Placental pericyte (primary cell): ENCODE measurements around the gene OAS1. TPM values are rescaled to one million over a fixed set of nuclear protein-coding genes. Genes with fewer than 3 reads are reported as not detected.

Experiments used
- total RNA-seq: library from RNA; depleted of rRNA; stranded (reverse); fragments of >200 nt; gene quantifications from 2 replicates; pipeline ENCODE4 v1.2.3, GENCODE V29; 2012

The OAS1 gene
- total RNA-seq = 3.5 and 4.7 TPM in 2 replicates

GRCh38 chr12:112906712-112907414 lies at the start of gene OAS1:
TSS of gene OAS1 (plus strand) at chr12:112906962. CDS start at chr12:112907040, 78 bp downstream.

GRCh38 chr12:112937741-112938719 lies 31.3 kb downstream of the OAS1 start, which contains the start of gene OAS3:
TSS of gene OAS3 (plus strand) at chr12:112938474. CDS start at chr12:112938531, 57 bp downstream.

Other genes with a start within 250 kb of the OAS1 start
- not detected in 2 replicates for gene RPH3A, start 115.2 kb upstream of the OAS1 start, total RNA-seq
- gene OAS3, start 31.5 kb downstream of the OAS1 start, total RNA-seq = 7.4 and 28.2 TPM in 2 replicates
- gene OAS2, start 71.6 kb downstream of the OAS1 start, total RNA-seq = 5.0 and 14.7 TPM in 2 replicates
- gene DTX1, start 149.8 kb downstream of the OAS1 start, total RNA-seq = under 0.01 TPM in 1 of 2 replicates, not detected in the other
- gene RASAL1, start 228.8 kb downstream of the OAS1 start, total RNA-seq = under 0.01 TPM in 1 of 2 replicates, not detected in the other
- not detected in 2 replicates for gene CFAP73, start 242.8 kb downstream of the OAS1 start, total RNA-seq